H1 (cell line): ENCODE results near the gene FKBP1B. TPM values are rescaled to one million over a fixed set of nuclear protein-coding genes. Genes with fewer than 3 reads are reported as not detected.

ENCODE experiments used
- CTCF ChIA-PET: fragments of 300-600 bp; sonication (Branson Sonifier 250); formaldehyde crosslinking; loops from one replicate; lab custom pipeline; 2021; ENCODE audit not compliant: partially characterized antibody; lab: Charles Lee
- POLR2A ChIA-PET: fragments of 300-600 bp; sonication (Branson Sonifier 250); formaldehyde crosslinking; loops from one replicate; lab custom pipeline; 2021; ENCODE audit warnings: inconsistent platforms; ENCODE audit not compliant: partially characterized antibody; lab: Charles Lee
- DNase-seq, 2 experiments: peaks; one replicate each; pipeline versions ENCODE4 v3.0.0 to v3.0.0-alpha.2; 2010 to 2022; ENCODE audit warnings: low spot score in 2 of 2, low read depth in 1 of 2, mixed read lengths in 1 of 2
- FAIRE-seq: peaks from 2 replicates; lab custom pipeline; 2011; peaks lifted over from hg19 to GRCh38; lab: Jason Lieb, UNC
- H2AFZ ChIP-seq: 2 replicates; pipeline ENCODE4 v1.8.1; 2012; ENCODE audit warnings: low read length, inconsistent platforms
- H2AK5ac ChIP-seq: 2 replicates; pipeline ENCODE4 v1.6.1; 2013; ENCODE audit warnings: low read depth, low read length
- H2BK120ac ChIP-seq: replicated peaks from 2 replicates; pipeline ENCODE3; 2013; ENCODE audit warnings: low read depth, low read length, inconsistent platforms
- H2BK12ac ChIP-seq: 2 replicates; pipeline ENCODE4 v1.6.1; 2013; ENCODE audit warnings: low read depth, low read length
- H2BK15ac ChIP-seq: 2 replicates; pipeline ENCODE4 v1.6.1; 2013; ENCODE audit warnings: low read length
- H2BK20ac ChIP-seq: 2 replicates; pipeline ENCODE4 v1.6.1; 2013; ENCODE audit warnings: low read length
- H2BK5ac ChIP-seq: 2 replicates; pipeline ENCODE4 v1.6.1; 2013; ENCODE audit warnings: low read depth, low read length
- H3K14ac ChIP-seq: 2 replicates; pipeline ENCODE4 v1.6.1; 2013; ENCODE audit warnings: inconsistent platforms; ENCODE audit not compliant: insufficient read length
- H3K18ac ChIP-seq: 2 replicates; pipeline ENCODE4 v1.6.1; 2013; ENCODE audit warnings: low read length; ENCODE audit errors: extremely low read depth
- H3K23ac ChIP-seq: 2 replicates; pipeline ENCODE4 v1.6.1; 2013; ENCODE audit warnings: inconsistent platforms; ENCODE audit not compliant: insufficient read length
- H3K23me2 ChIP-seq: 2 replicates; pipeline ENCODE4 v1.6.1; 2013; ENCODE audit warnings: low read depth, low read length
- H3K27ac ChIP-seq: 2 replicates; pipeline ENCODE4 v1.6.1; 2011; ENCODE audit warnings: low read depth, low read length, inconsistent platforms
- H3K27me3 ChIP-seq, 4 experiments: replicated peaks in 1 of 4; 1 replicate in 1 of 4; 2 replicates in 3 of 4; pipeline versions ENCODE4 v1.6.1 to v1.8.1; 2011 to 2013; ENCODE audit warnings: low read length in 3 of 4, mild to moderate bottlenecking in 3 of 4, inconsistent platforms in 2 of 4, mixed read lengths in 2 of 4, moderate library complexity in 1 of 4; ENCODE audit not compliant: control insufficient read depth in 3 of 4, insufficient read depth in 3 of 4; ENCODE audit errors: extremely low read depth in 1 of 4
- H3K36me3 ChIP-seq, 4 experiments: 2 replicates each; pipeline versions ENCODE4 v1.6.1 to v1.8.1; 2011 to 2013; ENCODE audit warnings: mild to moderate bottlenecking in 4 of 4, low read length in 3 of 4, moderate library complexity in 2 of 4, control low read depth in 1 of 4, inconsistent platforms in 1 of 4; ENCODE audit not compliant: insufficient read depth in 4 of 4, control insufficient read depth in 2 of 4
- H3K4ac ChIP-seq: replicated peaks from 2 replicates; pipeline ENCODE3; 2013; ENCODE audit warnings: low read length, low read depth, mixed read lengths, inconsistent platforms; ENCODE audit not compliant: insufficient read length
- H3K4me1 ChIP-seq, 4 experiments: replicated peaks in 1 of 4; 1 replicate in 1 of 4; 2 replicates in 3 of 4; pipeline versions ENCODE4 v1.6.1 to v1.8.1; 2011 to 2013; ENCODE audit warnings: low read length in 3 of 4, inconsistent platforms in 2 of 4, mixed read lengths in 1 of 4; ENCODE audit not compliant: insufficient read depth in 4 of 4, control insufficient read depth in 3 of 4
- H3K4me2 ChIP-seq, 2 experiments: 2 replicates each; pipeline versions ENCODE4 v1.6.1 to v1.8.1; 2011 to 2013; ENCODE audit warnings: low read depth in 2 of 2, low read length in 2 of 2, control low read depth in 1 of 2, inconsistent platforms in 1 of 2, mild to moderate bottlenecking in 1 of 2; ENCODE audit not compliant: insufficient read depth in 1 of 2
- H3K4me3 ChIP-seq, 4 experiments: fragments of 200-600, 300-600 bp in 1 of 4; sonication (generic), shearing (Covaris generic), sonication (Bioruptor Twin) in 1 of 4; 2 replicates each; pipeline versions ENCODE4 v1.5.1 to v1.8.1; 2011 to 2016; ENCODE audit warnings: low read length in 4 of 4, low read depth in 3 of 4, control low read depth in 2 of 4, inconsistent platforms in 2 of 4, mild to moderate bottlenecking in 2 of 4, mixed read lengths in 1 of 4, moderate library complexity in 1 of 4; ENCODE audit not compliant: insufficient read depth in 2 of 4; ENCODE audit errors: extremely low read depth in 1 of 4
- H3K56ac ChIP-seq: replicated peaks from 2 replicates; pipeline ENCODE3; 2013; ENCODE audit warnings: low read depth, mild to moderate bottlenecking, mixed read lengths, low read length, inconsistent platforms; ENCODE audit not compliant: insufficient read length
- H3K79me1 ChIP-seq: 2 replicates; pipeline ENCODE4 v1.6.1; 2013; ENCODE audit warnings: low read depth, low read length, control low read depth
- H3K79me2 ChIP-seq, 2 experiments: 2 replicates each; pipeline versions ENCODE4 v1.6.1 to v1.8.1; 2012 to 2013; ENCODE audit warnings: low read length in 2 of 2, mild to moderate bottlenecking in 2 of 2, inconsistent platforms in 1 of 2; ENCODE audit not compliant: insufficient read depth in 2 of 2, control insufficient read depth in 1 of 2
- H3K9ac ChIP-seq, 4 experiments: replicated peaks in 1 of 4; 1 replicate in 1 of 4; 2 replicates in 3 of 4; pipeline versions ENCODE4 v1.6.1 to v1.8.1; 2011 to 2013; ENCODE audit warnings: low read depth in 3 of 4, low read length in 3 of 4, control low read depth in 2 of 4, mild to moderate bottlenecking in 2 of 4, moderate library complexity in 2 of 4, inconsistent platforms in 1 of 4; ENCODE audit errors: extremely low read depth in 1 of 4
- H3K9me3 ChIP-seq, 2 experiments: 2 replicates each; pipeline versions ENCODE4 v1.6.1 to v1.8.1; 2012 to 2013; ENCODE audit warnings: mild to moderate bottlenecking in 2 of 2, moderate library complexity in 2 of 2, control low read depth in 1 of 2, inconsistent platforms in 1 of 2, low read depth in 1 of 2, low read length in 1 of 2, mixed read lengths in 1 of 2; ENCODE audit not compliant: insufficient read depth in 2 of 2
- H4K20me1 ChIP-seq, 2 experiments: replicated peaks in 1 of 2; 2 replicates each; pipeline versions ENCODE3 to v1.8.1; 2011 to 2013; ENCODE audit warnings: inconsistent platforms in 2 of 2, low read length in 2 of 2, mild to moderate bottlenecking in 1 of 2; ENCODE audit not compliant: insufficient read depth in 2 of 2, control insufficient read depth in 1 of 2
- H4K5ac ChIP-seq: 2 replicates; pipeline ENCODE4 v1.6.1; 2013; ENCODE audit warnings: low read length, low read depth, mixed read lengths, inconsistent platforms; ENCODE audit not compliant: insufficient read length
- H4K8ac ChIP-seq: 2 replicates; pipeline ENCODE4 v1.8.0; 2013; ENCODE audit warnings: mild to moderate bottlenecking, moderate library complexity, low read length, inconsistent platforms; ENCODE audit not compliant: insufficient read depth; ENCODE audit errors: extremely low read depth
- H4K91ac ChIP-seq: replicated peaks from 2 replicates; pipeline ENCODE3; 2013; ENCODE audit warnings: low read length, mixed read lengths, inconsistent platforms; ENCODE audit not compliant: insufficient read length
- CHD1 ChIP-seq: IDR thresholded peaks from 2 replicates; pipeline ENCODE4 v1.6.1; 2012; ENCODE audit warnings: low read depth, low read length, improper control_type of control experiment
- GTF2F1 ChIP-seq: IDR thresholded peaks from 2 replicates; pipeline ENCODE4 v1.6.1; 2012; ENCODE audit warnings: low read depth, low read length, improper control_type of control experiment, borderline replicate concordance
- HDAC2 ChIP-seq, 2 experiments: fragments of 300-600 bp in 1 of 2; sonication (generic) in 1 of 2; IDR thresholded peaks; 2 replicates each; pipeline ENCODE4 v1.6.1; 2011 to 2012; ENCODE audit warnings: low read depth in 2 of 2, low read length in 2 of 2, mild to moderate bottlenecking in 2 of 2, moderate library complexity in 2 of 2, borderline replicate concordance in 1 of 2, inconsistent platforms in 1 of 2
- POLR2A ChIP-seq, 2 experiments: IDR thresholded peaks; 1 replicate in 1 of 2; 2 replicates in 1 of 2; pipeline ENCODE4 v1.6.1; 2011; ENCODE audit warnings: low read depth in 2 of 2, low read length in 2 of 2, mild to moderate bottlenecking in 2 of 2; ENCODE audit errors: control extremely low read depth in 1 of 2
- POLR2AphosphoS5 ChIP-seq: IDR thresholded peaks from 2 replicates; pipeline ENCODE4 v1.6.1; 2011; ENCODE audit warnings: low read depth, low read length
- RAD21 ChIP-seq, 2 experiments: IDR thresholded peaks in 1 of 2; conservative IDR thresholded peaks in 1 of 2; 2 replicates each; pipeline ENCODE4 v1.6.1; 2011; ENCODE audit warnings: low read depth in 2 of 2, low read length in 2 of 2, improper control_type of control experiment in 1 of 2, inconsistent platforms in 1 of 2, mild to moderate bottlenecking in 1 of 2, moderate library complexity in 1 of 2
- RNF2 ChIP-seq: fragments of 200-900, 300-1000 bp; sonication (generic); IDR thresholded peaks from 2 replicates; pipeline ENCODE4 v1.7.1; 2016; ENCODE audit warnings: borderline replicate concordance, low read depth, mild to moderate bottlenecking, antibody characterized with exemption, low read length; ENCODE audit not compliant: poor library complexity, severe bottlenecking; ENCODE audit errors: missing control alignments
- SAP30 ChIP-seq: fragments of 300-600 bp; sonication (generic); IDR thresholded peaks from 2 replicates; pipeline ENCODE4 v1.7.1; 2012; ENCODE audit warnings: low read length, moderate library complexity, mild to moderate bottlenecking, inconsistent platforms; ENCODE audit not compliant: insufficient read depth, insufficient replicate concordance
- SIRT6 ChIP-seq: IDR thresholded peaks from one replicate; pipeline ENCODE4 v1.7.1; 2012; ENCODE audit warnings: low read length, inconsistent platforms
- TEAD4 ChIP-seq: IDR thresholded peaks from 2 replicates; pipeline ENCODE4 v1.6.1; 2012; ENCODE audit warnings: low read depth, low read length, inconsistent platforms, mixed read lengths
- ZNF274 ChIP-seq: IDR thresholded peaks from 2 replicates; pipeline ENCODE4 v1.7.0; 2012; ENCODE audit warnings: low read length, borderline replicate concordance; ENCODE audit errors: extremely low read depth
- WGBS, 2 experiments: shearing (Covaris generic) in 1 of 2; methylation state at CpG; one replicate each; pipeline versions ENCODE4 v1.1.6 to v1.1.7; 2013 to 2015; ENCODE audit warnings: low lambda C conversion rate in 2 of 2, mixed read lengths in 2 of 2, inconsistent platforms in 1 of 2, low coverage in 1 of 2, missing lambda C conversion rate in 1 of 2; ENCODE audit not compliant: insufficient replicate concordance in 2 of 2, insufficient coverage in 1 of 2, insufficient read length in 1 of 2; ENCODE audit errors: extremely low coverage in 1 of 2, missing lambda C conversion rate in 1 of 2; 5-methylcytosine and 5-hydroxymethylcytosine counted together
- polyA plus RNA-seq, 7 experiments: library from polyadenylated mRNA; depleted of rRNA in 3 of 7; stranded (reverse) in 5 of 7; unstranded in 2 of 7; fragments of >200 nt in 5 of 7; fragments of 200-250 nt in 2 of 7; gene quantifications; 1 replicate in 5 of 7; 2 replicates in 1 of 7; 4 replicates in 1 of 7; pipeline versions ENCODE4 v1.2.1 to v1.2.3, GENCODE V29; 2011 to 2013; ENCODE audit warnings: missing spikeins in 2 of 7, mixed read lengths in 2 of 7
- total RNA-seq: library from RNA; stranded (reverse); fragmentation: NEBNext Ultra II Directional; extraction: Animal tissue kit (Norgen Biotek cat#: 25700); gene quantifications from 2 replicates; pipeline ENCODE4 v1.2.1, GENCODE V29; 2021

Gene FKBP1B
- total and polyA plus RNA-seq, 2 of the 8 experiments (the other 6 are each of a cell fraction or from before 2014, with no cell fraction given) = 50.8 to 151 TPM

- Histone ChIP-seq H3K4ac (no peak overlapping the region), H3K27ac (no peak overlapping the region), H4K8ac (no peak overlapping the region), H3K4me1 (no peaks in the 10 kb centered on the region), H3K27me3 (no peaks in the 10 kb centered on the region), H3K36me3 (no peaks in the 10 kb centered on the region), H3K4me2 (no peak overlapping the region), H3K9ac (no peak overlapping the region), H2BK120ac (no peak overlapping the region), H4K91ac (no peak overlapping the region), H3K18ac (no peak overlapping the region), H2BK20ac (no peak overlapping the region), H3K4me3 (no peak overlapping the region), H2AFZ (no peak overlapping the region), H4K20me1 (no peaks in the 10 kb centered on the region), H3K14ac (no peak overlapping the region), H2AK5ac (no peak overlapping the region), H3K23ac (no peak overlapping the region), H2BK12ac (no peak overlapping the region), H2BK5ac (no peak overlapping the region), H4K5ac (no peak overlapping the region), H3K79me2 (no peaks in the 10 kb centered on the region), H3K56ac (no peak overlapping the region), H3K79me1 (no peaks in the 10 kb centered on the region), H3K23me2 (no peaks in the 10 kb centered on the region), H3K9me3 (no peaks in the 10 kb centered on the region), H2BK15ac (no peak overlapping the region)
- WGBS, 2 experiments = 66% methylated on average over 2 of the region's 2 CpGs; no CpG with 5 or more reads in 1 of the 2 experiments
- DNase-seq = no peak
- CTCF ChIA-PET = interaction anchor here (0.8 kb wide), 1 partner anchor 17 kb away, joined by 3 read pairs; the partner anchor contains the start of gene TP53I3
- FAIRE-seq = no peak
- POLR2A ChIA-PET = interaction anchor here (1.6 kb wide), 1 partner anchor 18 kb away, joined by 8 read pairs; no protein-coding TSS in a partner anchor
- TF ChIP-seq CHD1 = no peak
- no peak for TF ChIP-seq ZNF274
- TF ChIP-seq POLR2A (IDR thresholded peaks at IDR 0.05; ENCODE audit: control extremely low read depth in 1 of 2, low read depth in 2 of 2, low read length in 2 of 2) = no peak
- TF ChIP-seq RAD21 (IDR thresholded peaks at IDR 0.05 in 1 of 2, conservative IDR thresholded peaks at IDR 0.05 in 1 of 2; ENCODE audit: low read depth in 2 of 2, low read length in 2 of 2) = no peak
- TF ChIP-seq SAP30 = no peak
- TF ChIP-seq TEAD4 = no peak
- TF ChIP-seq RNF2 = no peak
- no peak for TF ChIP-seq POLR2AphosphoS5
- TF ChIP-seq SIRT6 = no peak
- TF ChIP-seq GTF2F1 = no peak
- TF ChIP-seq HDAC2 (IDR thresholded peaks at IDR 0.05; ENCODE audit: borderline replicate concordance in 1 of 2, low read depth in 2 of 2, low read length in 2 of 2) = no peak
These were observed 52.5 kb downstream of the FKBP1B start for GRCh38 chr2:24101992-24102391.
